ENCODE results near the gene SYS1.

DNA sequence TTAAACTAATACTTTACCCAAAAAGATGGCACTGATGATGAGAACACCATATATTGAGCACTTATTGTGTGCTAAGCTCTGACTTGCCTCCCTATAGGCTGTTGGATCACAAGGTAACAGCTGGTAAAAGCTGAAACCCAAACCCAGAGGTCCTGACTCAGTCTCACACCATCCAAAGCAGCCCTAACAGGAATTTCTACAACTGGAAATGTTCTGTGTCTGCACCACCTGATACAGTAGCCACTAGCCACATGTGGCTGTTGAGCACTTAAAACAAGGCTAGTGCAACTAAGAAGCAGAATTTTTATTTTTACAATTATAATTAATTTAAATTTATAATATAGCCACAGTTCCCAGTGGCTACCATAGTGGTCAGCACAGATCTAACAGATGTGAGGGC lies 39.2 kb upstream of the SYS1 start:
- TF ChIP-seq RAD21 (conservative IDR thresholded peaks at IDR 0.05) (no peak), TAF1 (IDR thresholded peaks at IDR 0.05; ENCODE audit: low read depth) (no peak), EP300 (conservative IDR thresholded peaks at IDR 0.05; ENCODE audit: poor library complexity, severe bottlenecking) (no peak), EZH2 (IDR thresholded peaks at IDR 0.05; ENCODE audit: borderline replicate concordance, insufficient read depth, low read length, poor library complexity, severe bottlenecking) (no peak), SMC3 (conservative IDR thresholded peaks at IDR 0.05; ENCODE audit: poor library complexity) (no peak), POLR2AphosphoS5 (IDR thresholded peaks at IDR 0.05) (no peak), REST (IDR thresholded peaks at IDR 0.05; ENCODE audit: borderline replicate concordance) (no peak), MXI1 (conservative IDR thresholded peaks at IDR 0.05; ENCODE audit: poor library complexity, severe bottlenecking) (no peak)
- TF ChIP-seq, protein P1, sequence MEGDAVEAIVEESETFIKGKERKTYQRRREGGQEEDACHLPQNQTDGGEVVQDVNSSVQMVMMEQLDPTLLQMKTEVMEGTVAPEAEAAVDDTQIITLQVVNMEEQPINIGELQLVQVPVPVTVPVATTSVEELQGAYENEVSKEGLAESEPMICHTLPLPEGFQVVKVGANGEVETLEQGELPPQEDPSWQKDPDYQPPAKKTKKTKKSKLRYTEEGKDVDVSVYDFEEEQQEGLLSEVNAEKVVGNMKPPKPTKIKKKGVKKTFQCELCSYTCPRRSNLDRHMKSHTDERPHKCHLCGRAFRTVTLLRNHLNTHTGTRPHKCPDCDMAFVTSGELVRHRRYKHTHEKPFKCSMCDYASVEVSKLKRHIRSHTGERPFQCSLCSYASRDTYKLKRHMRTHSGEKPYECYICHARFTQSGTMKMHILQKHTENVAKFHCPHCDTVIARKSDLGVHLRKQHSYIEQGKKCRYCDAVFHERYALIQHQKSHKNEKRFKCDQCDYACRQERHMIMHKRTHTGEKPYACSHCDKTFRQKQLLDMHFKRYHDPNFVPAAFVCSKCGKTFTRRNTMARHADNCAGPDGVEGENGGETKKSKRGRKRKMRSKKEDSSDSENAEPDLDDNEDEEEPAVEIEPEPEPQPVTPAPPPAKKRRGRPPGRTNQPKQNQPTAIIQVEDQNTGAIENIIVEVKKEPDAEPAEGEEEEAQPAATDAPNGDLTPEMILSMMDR (IDR thresholded peaks at IDR 0.05; ENCODE audit: poor library complexity, severe bottlenecking) = no peak

All from neural cell (in vitro differentiated cells).